GM23338 (cell line): ENCODE results near the gene SLC50A1. TPM values are rescaled to one million over a fixed set of nuclear protein-coding genes. Genes with fewer than 3 reads are reported as not detected.

Experiments used
- ATAC-seq: fragments of 200-7000 bp; cut with Tn5 transposase; 3 replicates; pipeline ENCODE4 v1.9.1; 2020
- DNase-seq: peaks from one replicate; pipeline ENCODE4 v3.0.0-alpha.2; 2015; ENCODE audit warnings: low spot score
- H2AFZ ChIP-seq: fragments of 200-600 bp; sonication (generic); 2 replicates; pipeline ENCODE4 v1.8.0; 2016; ENCODE audit warnings: antibody characterized with exemption, mild to moderate bottlenecking, moderate library complexity
- H3F3A ChIP-seq: fragments of 200-600 bp; sonication (generic); replicated peaks from 2 replicates; pipeline ENCODE4 v1.8.0; 2017; ENCODE audit warnings: antibody characterized with exemption, mixed run types, low read depth
- H3K27ac ChIP-seq: fragments of 200-600 bp; sonication (generic); 2 replicates; pipeline ENCODE4 v1.6.1; 2016; ENCODE audit warnings: low read depth
- H3K27me3 ChIP-seq: fragments of 200-600 bp; sonication (generic); 2 replicates; pipeline ENCODE4 v1.8.0; 2016; ENCODE audit warnings: mild to moderate bottlenecking, mixed run types, moderate library complexity; ENCODE audit not compliant: insufficient read depth
- H3K36me3 ChIP-seq: fragments of 200-600 bp; sonication (generic); 2 replicates; pipeline ENCODE4 v1.8.0; 2016; ENCODE audit warnings: mild to moderate bottlenecking; ENCODE audit not compliant: insufficient read depth
- H3K4me1 ChIP-seq: fragments of 200-600 bp; sonication (generic); 2 replicates; pipeline ENCODE4 v1.8.0; 2016; ENCODE audit warnings: mild to moderate bottlenecking, moderate library complexity; ENCODE audit not compliant: insufficient read depth
- H3K4me2 ChIP-seq: fragments of 200-600 bp; sonication (generic); 2 replicates; pipeline ENCODE4 v1.7.1; 2017; ENCODE audit warnings: mixed run types
- H3K4me3 ChIP-seq: fragments of 200-600 bp; sonication (generic); 2 replicates; pipeline ENCODE4 v1.6.1; 2016; ENCODE audit warnings: mixed run types
- H3K79me2 ChIP-seq: fragments of 200-600 bp; sonication (generic); replicated peaks from 2 replicates; pipeline ENCODE4 v1.8.0; 2017; ENCODE audit warnings: mild to moderate bottlenecking; ENCODE audit not compliant: insufficient read depth
- H3K9me2 ChIP-seq: fragments of 200-600 bp; sonication (generic); 2 replicates; pipeline ENCODE4 v1.8.0; 2017; ENCODE audit not compliant: insufficient read depth
- H4K20me1 ChIP-seq: fragments of 200-600 bp; sonication (generic); replicated peaks from 2 replicates; pipeline ENCODE4 v1.8.0; 2017; ENCODE audit warnings: mild to moderate bottlenecking; ENCODE audit not compliant: insufficient read depth
- H3K27ac Mint-ChIP-seq: 2 replicates; pipeline ENCODE4 v1.8.0; 2020; ENCODE audit warnings: inconsistent platforms, mild to moderate bottlenecking, moderate library complexity, mixed read lengths
- H3K27me3 Mint-ChIP-seq: 3 replicates; pipeline ENCODE4 v1.8.0; 2022; ENCODE audit warnings: low read depth, mild to moderate bottlenecking, moderate library complexity, mixed read lengths, inconsistent platforms; ENCODE audit not compliant: insufficient read depth, poor library complexity
- H3K36me3 Mint-ChIP-seq: 3 replicates; pipeline ENCODE4 v1.8.0; 2021; ENCODE audit warnings: low read depth, mild to moderate bottlenecking, inconsistent platforms, moderate library complexity, mixed read lengths
- H3K4me1 Mint-ChIP-seq: 3 replicates; pipeline ENCODE4 v1.8.0; 2020; ENCODE audit warnings: mild to moderate bottlenecking, inconsistent platforms, mixed read lengths
- H3K4me3 Mint-ChIP-seq: 3 replicates; pipeline ENCODE4 v1.8.0; 2021; ENCODE audit warnings: moderate library complexity, mild to moderate bottlenecking, inconsistent platforms, mixed read lengths
- H3K9me3 Mint-ChIP-seq: 3 replicates; pipeline ENCODE4 v1.8.0; 2020; ENCODE audit warnings: moderate library complexity, mild to moderate bottlenecking, inconsistent platforms, mixed read lengths
- CREB1 ChIP-seq: fragments of 250-450 bp; sonication (Bioruptor Pico); IDR thresholded peaks from 2 replicates; pipeline ENCODE4 v1.5.0; 2020; ENCODE audit warnings: low read depth, mild to moderate bottlenecking, moderate library complexity
- EZH2 ChIP-seq: fragments of 200-600 bp; sonication (generic); IDR thresholded peaks from one replicate; pipeline ENCODE4 v1.8.0; 2017; ENCODE audit warnings: antibody characterized with exemption, mild to moderate bottlenecking, low read depth; ENCODE audit not compliant: unreplicated experiment
- NANOG ChIP-seq: IDR thresholded peaks from 2 replicates; pipeline ENCODE4 v1.6.1; 2016; ENCODE audit warnings: antibody characterized with exemption, borderline replicate concordance
- ZNF114 ChIP-seq: fragments of 250-450 bp; sonication (Bioruptor Pico); IDR thresholded peaks from 2 replicates; pipeline ENCODE4 v1.5.0; 2020; ENCODE audit warnings: mild to moderate bottlenecking, moderate library complexity
- ZNF331 ChIP-seq: fragments of 250-450 bp; sonication (Bioruptor Pico); IDR thresholded peaks from 2 replicates; pipeline ENCODE4 v1.5.0; 2020; ENCODE audit warnings: low read depth, mild to moderate bottlenecking, moderate library complexity
- polyA plus RNA-seq: library from polyadenylated mRNA; unstranded; fragments of >200 nt; fragmentation: Nextera tagmentation; extraction: Ambion mirVana; gene quantifications from 2 replicates; pipeline ENCODE4 v1.2.1, GENCODE V29; 2016
- total RNA-seq: library from RNA; depleted of rRNA; stranded (reverse); fragments of >200 nt; shearing (Covaris generic); gene quantifications from 2 replicates; pipeline ENCODE4 v1.2.3, GENCODE V29; 2014
- TF ChIP-seq, protein P1 (sequence below): fragments of 250-450 bp; sonication (Bioruptor Pico); IDR thresholded peaks from 2 replicates; pipeline ENCODE4 v1.5.0; 2020; ENCODE audit warnings: mild to moderate bottlenecking, moderate library complexity
- TF ChIP-seq, protein P2 (sequence below), 2 experiments: fragments of 200-600 bp in 1 of 2; sonication (generic) in 1 of 2; conservative IDR thresholded peaks; 2 replicates each; pipeline versions ENCODE4 v1.5.1 to v1.6.1; 2016 to 2017; ENCODE audit warnings: antibody characterized with exemption in 2 of 2, low read depth in 2 of 2, mild to moderate bottlenecking in 2 of 2, moderate library complexity in 1 of 2
- TF ChIP-seq, protein P3 (sequence below): IDR thresholded peaks from 2 replicates; pipeline ENCODE4 v1.6.1; 2016; ENCODE audit warnings: antibody characterized with exemption

Gene SLC50A1
- total and polyA plus RNA-seq, 2 experiments from 2014 or later: 30.0 to 63.9 TPM

DNA sequence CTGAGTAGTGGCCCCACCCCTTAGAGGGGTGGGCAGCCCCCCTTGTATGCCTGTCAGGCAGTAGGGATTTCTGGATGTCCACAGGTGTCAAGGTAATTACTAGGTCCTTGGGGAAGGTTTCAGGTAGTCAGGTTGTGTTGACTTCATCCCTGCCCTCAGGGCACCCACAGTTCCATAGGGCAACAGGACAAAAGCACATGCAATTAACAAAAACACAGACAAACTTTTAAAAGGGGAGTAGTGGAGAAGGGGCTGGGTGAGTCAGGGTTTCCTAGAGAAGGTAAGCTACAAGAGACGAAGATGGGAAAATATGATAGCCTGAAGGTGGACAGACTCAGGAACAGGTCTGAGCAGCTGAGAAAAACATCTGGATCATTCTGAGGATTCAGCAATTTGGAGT lies 23.3 kb downstream of the SLC50A1 start (continued):
- TF ChIP-seq, protein P1, sequence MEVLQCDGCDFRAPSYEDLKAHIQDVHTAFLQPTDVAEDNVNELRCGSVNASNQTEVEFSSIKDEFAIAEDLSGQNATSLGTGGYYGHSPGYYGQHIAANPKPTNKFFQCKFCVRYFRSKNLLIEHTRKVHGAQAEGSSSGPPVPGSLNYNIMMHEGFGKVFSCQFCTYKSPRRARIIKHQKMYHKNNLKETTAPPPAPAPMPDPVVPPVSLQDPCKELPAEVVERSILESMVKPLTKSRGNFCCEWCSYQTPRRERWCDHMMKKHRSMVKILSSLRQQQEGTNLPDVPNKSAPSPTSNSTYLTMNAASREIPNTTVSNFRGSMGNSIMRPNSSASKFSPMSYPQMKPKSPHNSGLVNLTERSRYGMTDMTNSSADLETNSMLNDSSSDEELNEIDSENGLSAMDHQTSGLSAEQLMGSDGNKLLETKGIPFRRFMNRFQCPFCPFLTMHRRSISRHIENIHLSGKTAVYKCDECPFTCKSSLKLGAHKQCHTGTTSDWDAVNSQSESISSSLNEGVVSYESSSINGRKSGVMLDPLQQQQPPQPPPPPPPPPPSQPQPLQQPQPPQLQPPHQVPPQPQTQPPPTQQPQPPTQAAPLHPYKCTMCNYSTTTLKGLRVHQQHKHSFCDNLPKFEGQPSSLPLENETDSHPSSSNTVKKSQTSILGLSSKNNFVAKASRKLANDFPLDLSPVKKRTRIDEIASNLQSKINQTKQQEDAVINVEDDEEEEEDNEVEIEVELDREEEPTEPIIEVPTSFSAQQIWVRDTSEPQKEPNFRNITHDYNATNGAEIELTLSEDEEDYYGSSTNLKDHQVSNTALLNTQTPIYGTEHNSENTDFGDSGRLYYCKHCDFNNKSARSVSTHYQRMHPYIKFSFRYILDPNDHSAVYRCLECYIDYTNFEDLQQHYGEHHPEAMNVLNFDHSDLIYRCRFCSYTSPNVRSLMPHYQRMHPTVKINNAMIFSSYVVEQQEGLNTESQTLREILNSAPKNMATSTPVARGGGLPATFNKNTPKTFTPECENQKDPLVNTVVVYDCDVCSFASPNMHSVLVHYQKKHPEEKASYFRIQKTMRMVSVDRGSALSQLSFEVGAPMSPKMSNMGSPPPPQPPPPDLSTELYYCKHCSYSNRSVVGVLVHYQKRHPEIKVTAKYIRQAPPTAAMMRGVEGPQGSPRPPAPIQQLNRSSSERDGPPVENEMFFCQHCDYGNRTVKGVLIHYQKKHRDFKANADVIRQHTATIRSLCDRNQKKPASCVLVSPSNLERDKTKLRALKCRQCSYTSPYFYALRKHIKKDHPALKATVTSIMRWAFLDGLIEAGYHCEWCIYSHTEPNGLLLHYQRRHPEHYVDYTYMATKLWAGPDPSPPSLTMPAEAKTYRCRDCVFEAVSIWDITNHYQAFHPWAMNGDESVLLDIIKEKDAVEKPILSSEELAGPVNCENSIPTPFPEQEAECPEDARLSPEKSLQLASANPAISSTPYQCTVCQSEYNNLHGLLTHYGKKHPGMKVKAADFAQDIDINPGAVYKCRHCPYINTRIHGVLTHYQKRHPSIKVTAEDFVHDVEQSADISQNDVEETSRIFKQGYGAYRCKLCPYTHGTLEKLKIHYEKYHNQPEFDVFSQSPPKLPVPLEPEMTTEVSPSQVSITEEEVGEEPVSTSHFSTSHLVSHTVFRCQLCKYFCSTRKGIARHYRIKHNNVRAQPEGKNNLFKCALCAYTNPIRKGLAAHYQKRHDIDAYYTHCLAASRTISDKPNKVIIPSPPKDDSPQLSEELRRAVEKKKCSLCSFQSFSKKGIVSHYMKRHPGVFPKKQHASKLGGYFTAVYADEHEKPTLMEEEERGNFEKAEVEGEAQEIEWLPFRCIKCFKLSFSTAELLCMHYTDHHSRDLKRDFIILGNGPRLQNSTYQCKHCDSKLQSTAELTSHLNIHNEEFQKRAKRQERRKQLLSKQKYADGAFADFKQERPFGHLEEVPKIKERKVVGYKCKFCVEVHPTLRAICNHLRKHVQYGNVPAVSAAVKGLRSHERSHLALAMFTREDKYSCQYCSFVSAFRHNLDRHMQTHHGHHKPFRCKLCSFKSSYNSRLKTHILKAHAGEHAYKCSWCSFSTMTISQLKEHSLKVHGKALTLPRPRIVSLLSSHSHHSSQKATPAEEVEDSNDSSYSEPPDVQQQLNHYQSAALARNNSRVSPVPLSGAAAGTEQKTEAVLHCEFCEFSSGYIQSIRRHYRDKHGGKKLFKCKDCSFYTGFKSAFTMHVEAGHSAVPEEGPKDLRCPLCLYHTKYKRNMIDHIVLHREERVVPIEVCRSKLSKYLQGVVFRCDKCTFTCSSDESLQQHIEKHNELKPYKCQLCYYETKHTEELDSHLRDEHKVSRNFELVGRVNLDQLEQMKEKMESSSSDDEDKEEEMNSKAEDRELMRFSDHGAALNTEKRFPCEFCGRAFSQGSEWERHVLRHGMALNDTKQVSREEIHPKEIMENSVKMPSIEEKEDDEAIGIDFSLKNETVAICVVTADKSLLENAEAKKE: no peak
- no peak for TF ChIP-seq NANOG
- TF ChIP-seq, protein P2, sequence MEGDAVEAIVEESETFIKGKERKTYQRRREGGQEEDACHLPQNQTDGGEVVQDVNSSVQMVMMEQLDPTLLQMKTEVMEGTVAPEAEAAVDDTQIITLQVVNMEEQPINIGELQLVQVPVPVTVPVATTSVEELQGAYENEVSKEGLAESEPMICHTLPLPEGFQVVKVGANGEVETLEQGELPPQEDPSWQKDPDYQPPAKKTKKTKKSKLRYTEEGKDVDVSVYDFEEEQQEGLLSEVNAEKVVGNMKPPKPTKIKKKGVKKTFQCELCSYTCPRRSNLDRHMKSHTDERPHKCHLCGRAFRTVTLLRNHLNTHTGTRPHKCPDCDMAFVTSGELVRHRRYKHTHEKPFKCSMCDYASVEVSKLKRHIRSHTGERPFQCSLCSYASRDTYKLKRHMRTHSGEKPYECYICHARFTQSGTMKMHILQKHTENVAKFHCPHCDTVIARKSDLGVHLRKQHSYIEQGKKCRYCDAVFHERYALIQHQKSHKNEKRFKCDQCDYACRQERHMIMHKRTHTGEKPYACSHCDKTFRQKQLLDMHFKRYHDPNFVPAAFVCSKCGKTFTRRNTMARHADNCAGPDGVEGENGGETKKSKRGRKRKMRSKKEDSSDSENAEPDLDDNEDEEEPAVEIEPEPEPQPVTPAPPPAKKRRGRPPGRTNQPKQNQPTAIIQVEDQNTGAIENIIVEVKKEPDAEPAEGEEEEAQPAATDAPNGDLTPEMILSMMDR (conservative IDR thresholded peaks at IDR 0.05; ENCODE audit: low read depth in 2 of 2): no peak

DNA sequence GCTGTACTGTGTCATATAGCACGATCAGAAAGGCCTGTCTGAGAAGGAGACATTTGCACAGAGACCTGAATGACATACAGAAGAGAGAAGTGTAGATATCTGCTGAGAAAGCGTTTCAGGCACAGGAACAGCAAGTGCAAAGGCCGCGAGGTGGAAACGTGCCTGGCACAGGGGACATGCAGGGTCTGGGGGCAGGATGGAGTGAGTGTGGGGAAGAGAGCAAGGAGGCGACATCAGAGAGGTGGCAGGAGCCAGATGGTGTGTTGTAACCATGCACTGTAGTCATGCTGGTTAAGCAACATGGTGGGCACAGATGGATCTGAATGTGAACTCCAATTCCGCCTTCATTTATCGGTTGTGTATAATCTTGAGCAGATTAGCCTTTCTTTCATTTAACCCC lies 24.5 kb downstream of the SLC50A1 start:
- Mint-ChIP-seq H3K9me3 (peaks cover 5% of the 10 kb centered on the region), H3K27me3 (peaks cover 1% of the 10 kb centered on the region), H3K27ac (no peak overlapping the region), H3K4me3 (no peak overlapping the region), H3K4me1 (no peaks in the 10 kb centered on the region), H3K36me3 (no peaks in the 10 kb centered on the region)
- H4K20me1 ChIP-seq: no peaks in the 10 kb centered on the region
- no peak overlapping the region; the same call in 1 of the 2 replicates for H3K27ac ChIP-seq
- no peaks in the 10 kb centered on the region for H3K27me3 ChIP-seq
- no peak overlapping the region for H3K4me2 ChIP-seq
- no peak overlapping the region for H3K4me3 ChIP-seq
- ATAC-seq (no peak), DNase-seq (no peak)
- H3F3A ChIP-seq: no peaks in the 10 kb centered on the region
- no peaks in the 10 kb centered on the region for H3K79me2 ChIP-seq
- H3K9me2 ChIP-seq: no peaks in the 10 kb centered on the region
- no peaks in the 10 kb centered on the region for H3K36me3 ChIP-seq
- no peaks in the 10 kb centered on the region for H3K4me1 ChIP-seq
- no peak overlapping the region for H2AFZ ChIP-seq
- TF ChIP-seq EZH2 (no peak), ZNF331 (CRISPR knock-in tag) (no peak), ZNF114 (CRISPR knock-in tag) (no peak), CREB1 (no peak)
- TF ChIP-seq, protein P3, sequence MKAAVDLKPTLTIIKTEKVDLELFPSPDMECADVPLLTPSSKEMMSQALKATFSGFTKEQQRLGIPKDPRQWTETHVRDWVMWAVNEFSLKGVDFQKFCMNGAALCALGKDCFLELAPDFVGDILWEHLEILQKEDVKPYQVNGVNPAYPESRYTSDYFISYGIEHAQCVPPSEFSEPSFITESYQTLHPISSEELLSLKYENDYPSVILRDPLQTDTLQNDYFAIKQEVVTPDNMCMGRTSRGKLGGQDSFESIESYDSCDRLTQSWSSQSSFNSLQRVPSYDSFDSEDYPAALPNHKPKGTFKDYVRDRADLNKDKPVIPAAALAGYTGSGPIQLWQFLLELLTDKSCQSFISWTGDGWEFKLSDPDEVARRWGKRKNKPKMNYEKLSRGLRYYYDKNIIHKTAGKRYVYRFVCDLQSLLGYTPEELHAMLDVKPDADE: no peak
